ENCODE measurements around the gene CACNA1H. TPM values are rescaled to one million over a fixed set of nuclear protein-coding genes. Genes with fewer than 3 reads are reported as not detected.
"Not testable (repeated sequence)": the region's sequence is repeated elsewhere in the genome, so short reads cannot be mapped to it uniquely, and the experiment has no call there.

The CACNA1H gene
- total and polyA plus RNA-seq, 2 of the 8 experiments (the other 6 are each of a cell fraction or from before 2014, with no cell fraction given) = 14.0 to 28.7 TPM

DNA sequence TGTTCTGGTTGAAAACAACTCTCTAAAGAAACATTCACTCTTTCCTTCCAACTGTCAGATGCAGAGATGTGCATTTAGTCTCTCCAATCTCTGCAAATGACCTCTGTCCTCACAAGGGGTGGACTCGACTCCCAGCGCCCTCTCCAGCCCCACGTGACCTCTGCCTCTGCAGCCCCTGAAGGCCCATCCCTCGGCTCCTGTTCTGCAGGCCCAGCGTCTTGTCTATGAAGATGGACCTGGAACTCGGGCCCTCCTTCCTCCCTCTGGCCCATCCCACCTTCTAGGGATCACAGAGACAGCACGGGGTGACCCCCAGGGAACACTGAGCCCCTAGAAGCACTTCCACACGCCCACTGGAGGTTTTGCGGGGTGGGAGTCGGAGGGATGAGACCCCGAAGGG lies 90.5 kb downstream of the CACNA1H start:
- H3K9me3 ChIP-seq (ENCODE audit: insufficient read depth in 2 of 2, low read depth in 1 of 2, low read length in 1 of 2); H2BK20ac ChIP-seq (ENCODE audit: low read length); DNase-seq (ENCODE audit: low read depth in 1 of 2, low spot score in 2 of 2); H3K56ac ChIP-seq (replicated peaks; ENCODE audit: insufficient read length, low read depth, low read length); H3K14ac ChIP-seq (ENCODE audit: insufficient read length); H3K4me3 ChIP-seq (ENCODE audit: extremely low read depth in 1 of 4, insufficient read depth in 2 of 4, low read depth in 3 of 4, low read length in 4 of 4); CTCF ChIA-PET (ENCODE audit: partially characterized antibody); H4K8ac ChIP-seq (ENCODE audit: extremely low read depth, insufficient read depth, low read length); H4K5ac ChIP-seq (ENCODE audit: insufficient read length, low read depth, low read length); H3K4ac ChIP-seq (replicated peaks; ENCODE audit: insufficient read length, low read depth, low read length); H4K20me1 ChIP-seq (replicated peaks in 1 of 2; ENCODE audit: control insufficient read depth in 1 of 2, insufficient read depth in 2 of 2, low read length in 2 of 2); POLR2A ChIA-PET (ENCODE audit: partially characterized antibody); H3K4me1 ChIP-seq (replicated peaks in 1 of 4; ENCODE audit: control insufficient read depth in 3 of 4, insufficient read depth in 4 of 4, low read length in 3 of 4); H3K4me2 ChIP-seq (ENCODE audit: insufficient read depth in 1 of 2, low read depth in 2 of 2, low read length in 2 of 2); H3K23ac ChIP-seq (ENCODE audit: insufficient read length); H3K18ac ChIP-seq (ENCODE audit: extremely low read depth, low read length); H3K23me2 ChIP-seq (ENCODE audit: low read depth, low read length); H3K27ac ChIP-seq (ENCODE audit: low read depth, low read length); H4K91ac ChIP-seq (replicated peaks; ENCODE audit: insufficient read length, low read length); H2AK5ac ChIP-seq (ENCODE audit: low read depth, low read length); H3K79me2 ChIP-seq (ENCODE audit: control insufficient read depth in 1 of 2, insufficient read depth in 2 of 2, low read length in 2 of 2); FAIRE-seq; H2AFZ ChIP-seq (ENCODE audit: low read length); H2BK12ac ChIP-seq (ENCODE audit: low read depth, low read length); H3K9ac ChIP-seq (replicated peaks in 1 of 4; ENCODE audit: extremely low read depth in 1 of 4, low read depth in 3 of 4, low read length in 3 of 4); H3K79me1 ChIP-seq (ENCODE audit: low read depth, low read length); H2BK5ac ChIP-seq (ENCODE audit: low read depth, low read length); H2BK120ac ChIP-seq (replicated peaks; ENCODE audit: low read depth, low read length); H2BK15ac ChIP-seq (ENCODE audit: low read length); H3K36me3 ChIP-seq (ENCODE audit: control insufficient read depth in 2 of 4, insufficient read depth in 4 of 4, low read length in 3 of 4): not testable (repeated sequence)
- H3K27me3 ChIP-seq (replicated peaks in 1 of 4; ENCODE audit: control insufficient read depth in 3 of 4, extremely low read depth in 1 of 4, insufficient read depth in 3 of 4, low read length in 3 of 4) = peaks cover 0 to 11% (median 4%) of the 10 kb centered on the region in 4 experiments; a peak in 3 of 7 replicates
- 79% methylated on average over 4 of the region's 11 CpGs; no CpG with 5 or more reads in 1 of the 2 experiments for WGBS, 2 experiments (ENCODE audit: extremely low coverage in 1 of 2, insufficient coverage in 1 of 2, insufficient read length in 1 of 2, insufficient replicate concordance in 2 of 2, low coverage in 1 of 2, low lambda C conversion rate in 2 of 2, missing lambda C conversion rate in 1 of 2)
